DND-41 (cell line): ENCODE measurements around the gene RNASET2.

ENCODE experiments used
- ATAC-seq: fragments of 200-7000 bp; cut with Tn5 transposase; 3 replicates; pipeline ENCODE4 v1.9.1; 2021; ENCODE audit warnings: low read depth; ENCODE audit not compliant: insufficient read depth
- DNase-seq: peaks from one replicate; pipeline ENCODE4 v3.0.0-alpha.2; 2020
- H2AFZ ChIP-seq: 2 replicates; pipeline ENCODE4 v1.6.0; 2012; ENCODE audit warnings: low read depth, low read length
- H3K27ac ChIP-seq: 2 replicates; pipeline ENCODE4 v1.5.1; 2012; ENCODE audit warnings: low read length, inconsistent platforms
- H3K27me3 ChIP-seq: fragments of 200-600 bp; sonication (generic); 2 replicates; pipeline ENCODE4 v1.6.0; 2012; ENCODE audit warnings: low read length, mild to moderate bottlenecking, inconsistent platforms; ENCODE audit not compliant: insufficient read depth, poor library complexity
- H3K36me3 ChIP-seq: 2 replicates; pipeline ENCODE4 v1.5.1; 2012; ENCODE audit warnings: low read length, inconsistent platforms; ENCODE audit not compliant: insufficient read depth
- H3K4me1 ChIP-seq: 2 replicates; pipeline ENCODE4 v1.5.1; 2012; ENCODE audit warnings: mild to moderate bottlenecking, low read length; ENCODE audit not compliant: insufficient read depth
- H3K4me2 ChIP-seq: 2 replicates; pipeline ENCODE4 v1.6.0; 2012; ENCODE audit warnings: mild to moderate bottlenecking, moderate library complexity, low read length, inconsistent platforms; ENCODE audit not compliant: insufficient read depth
- H3K4me3 ChIP-seq, 2 experiments: fragments of 200-600 bp in 1 of 2; shearing (Covaris generic) in 1 of 2; 2 replicates each; pipeline ENCODE4 v1.5.1; 2012 to 2016; ENCODE audit warnings: inconsistent platforms in 2 of 2, low read length in 2 of 2, mild to moderate bottlenecking in 2 of 2, low read depth in 1 of 2, moderate library complexity in 1 of 2
- H3K79me2 ChIP-seq: 2 replicates; pipeline ENCODE4 v1.6.0; 2012; ENCODE audit warnings: low read length, inconsistent platforms; ENCODE audit not compliant: insufficient read depth
- H3K9ac ChIP-seq: 2 replicates; pipeline ENCODE4 v1.6.0; 2012; ENCODE audit warnings: low read depth, mild to moderate bottlenecking, inconsistent platforms, low read length, moderate library complexity
- H3K9me3 ChIP-seq: 2 replicates; pipeline ENCODE4 v1.5.1; 2012; ENCODE audit warnings: low read length, moderate library complexity, mild to moderate bottlenecking, inconsistent platforms; ENCODE audit not compliant: insufficient read depth, severe bottlenecking
- H4K20me1 ChIP-seq: 2 replicates; pipeline ENCODE4 v1.6.0; 2012; ENCODE audit warnings: low read length; ENCODE audit not compliant: insufficient read depth
- EZH2 ChIP-seq: IDR thresholded peaks from 3 replicates; pipeline ENCODE4 v1.6.1; 2012; ENCODE audit warnings: borderline replicate concordance, low read depth, mild to moderate bottlenecking, moderate library complexity, low read length, inconsistent platforms; ENCODE audit not compliant: severe bottlenecking
- TF ChIP-seq, protein P1 (sequence below): IDR thresholded peaks from 2 replicates; pipeline ENCODE4 v1.5.1; 2012; ENCODE audit warnings: borderline replicate concordance, low read length, moderate library complexity, mild to moderate bottlenecking; ENCODE audit not compliant: poor library complexity, severe bottlenecking; ENCODE audit errors: extremely low read depth

Gene RNASET2

GRCh38 chr6:166940643-166941068, 15.7 kb downstream of the RNASET2 start:
- peaks cover 11% of the 10 kb centered on the region for H3K4me1 ChIP-seq
- no peaks in the 10 kb centered on the region for H3K79me2 ChIP-seq
- no peak for ATAC-seq
- H3K36me3 ChIP-seq = peaks cover 19% of the 10 kb centered on the region
- no peak overlapping the region for H2AFZ ChIP-seq
- H3K27me3 ChIP-seq = no peaks in the 10 kb centered on the region
- H3K27ac ChIP-seq = no peak overlapping the region
- H3K4me3 ChIP-seq = no peak overlapping the region
- TF ChIP-seq EZH2 = no peak
- TF ChIP-seq, protein P1, sequence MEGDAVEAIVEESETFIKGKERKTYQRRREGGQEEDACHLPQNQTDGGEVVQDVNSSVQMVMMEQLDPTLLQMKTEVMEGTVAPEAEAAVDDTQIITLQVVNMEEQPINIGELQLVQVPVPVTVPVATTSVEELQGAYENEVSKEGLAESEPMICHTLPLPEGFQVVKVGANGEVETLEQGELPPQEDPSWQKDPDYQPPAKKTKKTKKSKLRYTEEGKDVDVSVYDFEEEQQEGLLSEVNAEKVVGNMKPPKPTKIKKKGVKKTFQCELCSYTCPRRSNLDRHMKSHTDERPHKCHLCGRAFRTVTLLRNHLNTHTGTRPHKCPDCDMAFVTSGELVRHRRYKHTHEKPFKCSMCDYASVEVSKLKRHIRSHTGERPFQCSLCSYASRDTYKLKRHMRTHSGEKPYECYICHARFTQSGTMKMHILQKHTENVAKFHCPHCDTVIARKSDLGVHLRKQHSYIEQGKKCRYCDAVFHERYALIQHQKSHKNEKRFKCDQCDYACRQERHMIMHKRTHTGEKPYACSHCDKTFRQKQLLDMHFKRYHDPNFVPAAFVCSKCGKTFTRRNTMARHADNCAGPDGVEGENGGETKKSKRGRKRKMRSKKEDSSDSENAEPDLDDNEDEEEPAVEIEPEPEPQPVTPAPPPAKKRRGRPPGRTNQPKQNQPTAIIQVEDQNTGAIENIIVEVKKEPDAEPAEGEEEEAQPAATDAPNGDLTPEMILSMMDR = no peak
- no peak overlapping the region for H3K9ac ChIP-seq
- no peaks in the 10 kb centered on the region for H3K9me3 ChIP-seq
- DNase-seq = no peak
- H4K20me1 ChIP-seq = no peaks in the 10 kb centered on the region
- H3K4me2 ChIP-seq = no peak overlapping the region

- Histone ChIP-seq H3K79me2 (no peaks in the 10 kb centered on the region), H3K36me3 (peaks cover 16% of the 10 kb centered on the region), H3K9me3 (no peaks in the 10 kb centered on the region), H3K4me2 (no peak overlapping the region), H3K9ac (no peak overlapping the region), H4K20me1 (no peaks in the 10 kb centered on the region), H3K4me3 (no peak overlapping the region), H3K27ac (no peak overlapping the region), H2AFZ (no peak overlapping the region), H3K4me1 (peaks cover 11% of the 10 kb centered on the region), H3K27me3 (no peaks in the 10 kb centered on the region)
- no peak for ATAC-seq
- no peak for DNase-seq
- TF ChIP-seq, protein P1 = no peak
- no peak for TF ChIP-seq EZH2
These were observed 16.5 kb downstream of the RNASET2 start for GRCh38 chr6:166939894-166940293.

GRCh38 chr6:166939345-166939744, 17.0 kb downstream of the RNASET2 start:
- ATAC-seq (no peak), DNase-seq (no peak)
- Histone ChIP-seq H3K9me3 (no peaks in the 10 kb centered on the region), H3K27ac (no peak overlapping the region), H3K27me3 (no peaks in the 10 kb centered on the region), H3K4me1 (peaks cover 11% of the 10 kb centered on the region), H3K9ac (no peak overlapping the region), H3K4me2 (no peak overlapping the region), H4K20me1 (no peaks in the 10 kb centered on the region), H3K79me2 (no peaks in the 10 kb centered on the region), H3K36me3 (peaks cover 19% of the 10 kb centered on the region), H3K4me3 (no peak overlapping the region), H2AFZ (no peak overlapping the region)
- TF ChIP-seq EZH2 = no peak
- TF ChIP-seq, protein P1 = no peak

- no peak for ATAC-seq
- TF ChIP-seq, protein P1 = no peak
- no peak for TF ChIP-seq EZH2
- H3K36me3 ChIP-seq = peaks cover 21% of the 10 kb centered on the region
These were observed 17.6 kb downstream of the RNASET2 start for GRCh38 chr6:166938704-166939103.

More at GRCh38 chr6:166938704-166939103, 17.6 kb downstream of the RNASET2 start:
- Histone ChIP-seq H3K27me3 (no peaks in the 10 kb centered on the region), H3K9ac (no peak overlapping the region), H3K4me2 (no peak overlapping the region), H3K27ac (no peak overlapping the region), H3K79me2 (no peaks in the 10 kb centered on the region), H2AFZ (no peak overlapping the region), H4K20me1 (no peaks in the 10 kb centered on the region), H3K9me3 (no peaks in the 10 kb centered on the region), H3K4me3 (no peak overlapping the region), H3K4me1 (peaks cover 11% of the 10 kb centered on the region)
- DNase-seq = no peak
